ENCODE results near the gene NFASC.

The NFASC gene

GRCh38 chr1:204842369-204842768 lies 28.3 kb upstream of the NFASC start:
- no peaks in the 10 kb centered on the region for H3K36me3 Mint-ChIP-seq (ENCODE audit: low read depth)
- H3K4me1 Mint-ChIP-seq = no peaks in the 10 kb centered on the region
- no peak for ATAC-seq
- H3K9me3 Mint-ChIP-seq = no peaks in the 10 kb centered on the region
- H3K4me3 Mint-ChIP-seq = no peak overlapping the region
- H3K27ac Mint-ChIP-seq = no peak overlapping the region
- peaks cover 12% of the 10 kb centered on the region for H3K27me3 Mint-ChIP-seq
- DNase-seq = no peak

GRCh38 chr1:204842892-204843291 lies 27.8 kb upstream of the NFASC start:
- DNase-seq = no peak
- Mint-ChIP-seq H3K27me3 (peaks cover 7% of the 10 kb centered on the region), H3K27ac (no peak overlapping the region), H3K9me3 (no peaks in the 10 kb centered on the region), H3K36me3 (ENCODE audit: low read depth) (no peaks in the 10 kb centered on the region), H3K4me1 (no peaks in the 10 kb centered on the region), H3K4me3 (no peak overlapping the region)
- no peak for ATAC-seq

GRCh38 chr1:204846546-204846945 lies 24.1 kb upstream of the NFASC start:
- Mint-ChIP-seq H3K36me3 (ENCODE audit: low read depth) (no peaks in the 10 kb centered on the region), H3K9me3 (no peaks in the 10 kb centered on the region), H3K4me1 (no peaks in the 10 kb centered on the region), H3K27me3 (peaks cover 2% of the 10 kb centered on the region), H3K27ac (no peak overlapping the region), H3K4me3 (no peak overlapping the region)
- DNase-seq = no peak
- no peak for ATAC-seq

- no peak for DNase-seq
- Mint-ChIP-seq H3K27me3 (peaks cover 2% of the 10 kb centered on the region), H3K4me1 (no peaks in the 10 kb centered on the region), H3K36me3 (ENCODE audit: low read depth) (no peaks in the 10 kb centered on the region), H3K9me3 (no peaks in the 10 kb centered on the region), H3K27ac (no peak overlapping the region), H3K4me3 (no peak overlapping the region)
- no peak for ATAC-seq
These were observed 22.1 kb upstream of the NFASC start for GRCh38 chr1:204848579-204848978.

GRCh38 chr1:204852854-204853253 lies 17.8 kb upstream of the NFASC start:
- no peak overlapping the region for H3K4me3 Mint-ChIP-seq
- H3K9me3 Mint-ChIP-seq = no peaks in the 10 kb centered on the region
- ATAC-seq (no peak), DNase-seq (no peak)
- H3K27ac Mint-ChIP-seq = no peak overlapping the region
- no peaks in the 10 kb centered on the region for H3K4me1 Mint-ChIP-seq
- H3K27me3 Mint-ChIP-seq = peaks cover 17% of the 10 kb centered on the region
- H3K36me3 Mint-ChIP-seq (ENCODE audit: low read depth) = no peaks in the 10 kb centered on the region

GRCh38 chr1:204853436-204853835 lies 17.2 kb upstream of the NFASC start:
- Mint-ChIP-seq H3K4me1 (no peaks in the 10 kb centered on the region), H3K9me3 (no peaks in the 10 kb centered on the region), H3K27ac (no peak overlapping the region), H3K27me3 (peaks cover 17% of the 10 kb centered on the region), H3K36me3 (ENCODE audit: low read depth) (no peaks in the 10 kb centered on the region), H3K4me3 (no peak overlapping the region)
- no peak for DNase-seq
- no peak for ATAC-seq

GRCh38 chr1:204854286-204854685 lies 16.4 kb upstream of the NFASC start:
- DNase-seq = no peak
- H3K36me3 Mint-ChIP-seq (ENCODE audit: low read depth) = no peaks in the 10 kb centered on the region
- ATAC-seq = no peak
- no peak overlapping the region for H3K4me3 Mint-ChIP-seq
- H3K4me1 Mint-ChIP-seq = no peaks in the 10 kb centered on the region
- H3K9me3 Mint-ChIP-seq = no peaks in the 10 kb centered on the region
- H3K27me3 Mint-ChIP-seq = peaks cover 17% of the 10 kb centered on the region
- no peak overlapping the region for H3K27ac Mint-ChIP-seq

GRCh38 chr1:204858363-204858821 lies 12.3 kb upstream of the NFASC start:
- ATAC-seq = no peak
- Mint-ChIP-seq H3K27me3 (peaks cover 27% of the 10 kb centered on the region), H3K27ac (no peak overlapping the region), H3K9me3 (no peaks in the 10 kb centered on the region), H3K36me3 (ENCODE audit: low read depth) (no peaks in the 10 kb centered on the region), H3K4me3 (no peak overlapping the region), H3K4me1 (no peaks in the 10 kb centered on the region)
- no peak for DNase-seq

GRCh38 chr1:204859861-204860267 lies 10.8 kb upstream of the NFASC start:
- H3K4me1 Mint-ChIP-seq = no peaks in the 10 kb centered on the region
- H3K4me3 Mint-ChIP-seq = no peak overlapping the region
- peaks cover 33% of the 10 kb centered on the region for H3K27me3 Mint-ChIP-seq
- no peaks in the 10 kb centered on the region for H3K9me3 Mint-ChIP-seq
- ATAC-seq (no peak), DNase-seq (no peak)
- H3K36me3 Mint-ChIP-seq (ENCODE audit: low read depth) = no peaks in the 10 kb centered on the region
- H3K27ac Mint-ChIP-seq = no peak overlapping the region

- Mint-ChIP-seq H3K27me3 (peaks cover 17% of the 10 kb centered on the region), H3K4me1 (no peaks in the 10 kb centered on the region), H3K36me3 (ENCODE audit: low read depth) (no peaks in the 10 kb centered on the region), H3K27ac (no peak overlapping the region), H3K9me3 (no peaks in the 10 kb centered on the region), H3K4me3 (no peak overlapping the region)
- DNase-seq = no peak
- no peak for ATAC-seq
These were observed 7.6 kb upstream of the NFASC start for GRCh38 chr1:204863024-204863423.

- Mint-ChIP-seq H3K27me3 (peaks cover 17% of the 10 kb centered on the region), H3K4me3 (no peak overlapping the region), H3K36me3 (ENCODE audit: low read depth) (no peaks in the 10 kb centered on the region), H3K4me1 (no peaks in the 10 kb centered on the region), H3K9me3 (no peaks in the 10 kb centered on the region), H3K27ac (no peak overlapping the region)
- DNase-seq (no peak), ATAC-seq (no peak)
These were observed 6.9 kb upstream of the NFASC start for GRCh38 chr1:204863730-204864129.

GRCh38 chr1:204866051-204866596 lies 4.5 kb upstream of the NFASC start:
- no peaks in the 10 kb centered on the region for H3K9me3 Mint-ChIP-seq
- ATAC-seq = no peak
- H3K4me1 Mint-ChIP-seq = no peaks in the 10 kb centered on the region
- H3K27ac Mint-ChIP-seq = no peak overlapping the region
- H3K4me3 Mint-ChIP-seq = no peak overlapping the region
- no peaks in the 10 kb centered on the region for H3K36me3 Mint-ChIP-seq (ENCODE audit: low read depth)
- no peak for DNase-seq
- H3K27me3 Mint-ChIP-seq = peaks cover 14% of the 10 kb centered on the region

GRCh38 chr1:204867203-204867602 lies 3.5 kb upstream of the NFASC start:
- Mint-ChIP-seq H3K9me3 (no peaks in the 10 kb centered on the region), H3K36me3 (ENCODE audit: low read depth) (no peaks in the 10 kb centered on the region), H3K4me1 (no peaks in the 10 kb centered on the region), H3K27ac (no peak overlapping the region), H3K27me3 (peaks cover 12% of the 10 kb centered on the region), H3K4me3 (no peak overlapping the region)
- ATAC-seq (no peak), DNase-seq (no peak)

- Mint-ChIP-seq H3K36me3 (ENCODE audit: low read depth) (no peaks in the 10 kb centered on the region), H3K9me3 (no peaks in the 10 kb centered on the region), H3K4me1 (no peaks in the 10 kb centered on the region), H3K27ac (no peak overlapping the region), H3K27me3 (peaks cover 9% of the 10 kb centered on the region), H3K4me3 (no peak overlapping the region)
- ATAC-seq (no peak), DNase-seq (no peak)
These were observed 2.9 kb upstream of the NFASC start for GRCh38 chr1:204867666-204868339.

GRCh38 chr1:204868340-204868700 lies 2.3 kb upstream of the NFASC start:
- no peak overlapping the region for H3K27ac Mint-ChIP-seq
- H3K36me3 Mint-ChIP-seq (ENCODE audit: low read depth) = no peaks in the 10 kb centered on the region
- H3K4me1 Mint-ChIP-seq = no peaks in the 10 kb centered on the region
- H3K27me3 Mint-ChIP-seq = peaks cover 7% of the 10 kb centered on the region
- no peak for ATAC-seq
- H3K9me3 Mint-ChIP-seq = no peaks in the 10 kb centered on the region
- H3K4me3 Mint-ChIP-seq = no peak overlapping the region
- DNase-seq = no peak

GRCh38 chr1:204869097-204869496 lies 1.6 kb upstream of the NFASC start:
- no peak overlapping the region for H3K4me3 Mint-ChIP-seq
- no peaks in the 10 kb centered on the region for H3K9me3 Mint-ChIP-seq
- no peak overlapping the region for H3K27ac Mint-ChIP-seq
- no peak for ATAC-seq
- no peaks in the 10 kb centered on the region for H3K36me3 Mint-ChIP-seq (ENCODE audit: low read depth)
- no peaks in the 10 kb centered on the region for H3K4me1 Mint-ChIP-seq
- no peak for DNase-seq
- H3K27me3 Mint-ChIP-seq = peaks cover 3% of the 10 kb centered on the region
